SU-DHL-6 (cell line): ENCODE data around the gene IL17B.

ENCODE experiments used
- H2AFZ ChIP-seq: fragments of 200-600 bp; sonication (generic); 2 replicates; pipeline ENCODE4 v1.6.1; 2014; ENCODE audit warnings: low read depth, mild to moderate bottlenecking, moderate library complexity, mixed read lengths, antibody characterized with exemption, low read length; ENCODE audit not compliant: severe bottlenecking
- H3F3A ChIP-seq: fragments of 200-600 bp; shearing (Covaris generic); 2 replicates; pipeline ENCODE4 v1.6.0; 2016; ENCODE audit warnings: antibody characterized with exemption, mild to moderate bottlenecking; ENCODE audit not compliant: insufficient read depth
- H3K27ac ChIP-seq: fragments of 200-600 bp; sonication (generic); 2 replicates; pipeline ENCODE4 v1.5.1; 2016; ENCODE audit warnings: low read depth, mild to moderate bottlenecking, low read length, moderate library complexity, mixed read lengths
- H3K27me3 ChIP-seq: fragments of 200-600 bp; sonication (generic), shearing (Covaris generic); 2 replicates; pipeline ENCODE4 v1.6.0; 2014; ENCODE audit warnings: mild to moderate bottlenecking, low read length
- H3K36me3 ChIP-seq: fragments of 200-600 bp; sonication (generic); 2 replicates; pipeline ENCODE4 v1.6.1; 2014; ENCODE audit warnings: mild to moderate bottlenecking, low read length, mixed read lengths
- H3K4me2 ChIP-seq: fragments of 300-600, 200-600 bp; shearing (Covaris generic), sonication (generic); 2 replicates; pipeline ENCODE4 v1.6.0; 2014; ENCODE audit warnings: low read length, low read depth, mild to moderate bottlenecking; ENCODE audit not compliant: poor library complexity, severe bottlenecking
- H3K4me3 ChIP-seq: fragments of 200-600 bp; sonication (generic); 2 replicates; pipeline ENCODE4 v1.5.1; 2014; ENCODE audit warnings: antibody characterized with exemption, low read length, mild to moderate bottlenecking, mixed read lengths; ENCODE audit not compliant: insufficient read depth, poor library complexity, severe bottlenecking
- H3K79me2 ChIP-seq: fragments of 200-600 bp; sonication (generic); 2 replicates; pipeline ENCODE4 v1.6.1; 2014; ENCODE audit warnings: mild to moderate bottlenecking, low read length, moderate library complexity; ENCODE audit not compliant: insufficient read depth
- H3K9ac ChIP-seq: fragments of 200-600 bp; sonication (generic); 2 replicates; pipeline ENCODE4 v1.7.0; 2014; ENCODE audit warnings: mild to moderate bottlenecking, low read length
- H3K9me2 ChIP-seq: fragments of 200-600 bp; sonication (generic); replicated peaks from 2 replicates; pipeline ENCODE4 v1.6.1; 2014; ENCODE audit warnings: low read length; ENCODE audit not compliant: insufficient read depth
- H3K9me3 ChIP-seq: fragments of 200-600 bp; sonication (generic); 2 replicates; pipeline ENCODE4 v1.6.1; 2014; ENCODE audit warnings: low read length, mixed read lengths; ENCODE audit not compliant: insufficient read depth
- H4K20me1 ChIP-seq: fragments of 200-600 bp; sonication (generic); 2 replicates; pipeline ENCODE4 v1.6.1; 2014; ENCODE audit warnings: low read depth, mild to moderate bottlenecking, antibody characterized with exemption, low read length, moderate library complexity, mixed read lengths
- CTCF ChIP-seq: fragments of 200-600 bp; sonication (generic); IDR thresholded peaks from one replicate; pipeline ENCODE4 v1.5.1; 2017; ENCODE audit warnings: antibody characterized with exemption, mild to moderate bottlenecking, low read length, moderate library complexity; ENCODE audit not compliant: insufficient read depth, poor library complexity, severe bottlenecking
- EZH2phosphoT487 ChIP-seq: fragments of 200-600 bp; sonication (generic), shearing (Covaris generic); conservative IDR thresholded peaks from 2 replicates; pipeline ENCODE4 v1.6.1; 2018; ENCODE audit warnings: mild to moderate bottlenecking, antibody characterized with exemption, low read length, moderate library complexity, mixed read lengths

Gene IL17B

GRCh38 chr5:149363936-149364335 lies 15.2 kb downstream of the IL17B start:
- Histone ChIP-seq H3K79me2 (peaks cover 3% of the 10 kb centered on the region; the same call in 1 of the 2 replicates), H3K4me3 (no peak overlapping the region), H3K36me3 (no peaks in the 10 kb centered on the region), H3K27me3 (no peaks in the 10 kb centered on the region), H2AFZ (no peak overlapping the region), H3F3A (no peaks in the 10 kb centered on the region), H3K9me3 (no peaks in the 10 kb centered on the region), H3K27ac (no peak overlapping the region), H3K4me2 (no peak overlapping the region), H3K9ac (no peak overlapping the region), H3K9me2 (no peaks in the 10 kb centered on the region), H4K20me1 (no peaks in the 10 kb centered on the region)
- no peak for TF ChIP-seq CTCF
- TF ChIP-seq EZH2phosphoT487: no peak

GRCh38 chr5:149363358-149363757 lies 15.7 kb downstream of the IL17B start:
- Histone ChIP-seq H3K79me2 (peaks cover 9% of the 10 kb centered on the region), H3K9me2 (no peaks in the 10 kb centered on the region), H3K9ac (no peak overlapping the region), H3K27me3 (no peaks in the 10 kb centered on the region), H2AFZ (no peak overlapping the region), H3K4me3 (no peak overlapping the region), H4K20me1 (no peaks in the 10 kb centered on the region), H3K4me2 (no peak overlapping the region), H3K27ac (no peak overlapping the region), H3F3A (no peaks in the 10 kb centered on the region), H3K9me3 (no peaks in the 10 kb centered on the region), H3K36me3 (no peaks in the 10 kb centered on the region)
- TF ChIP-seq CTCF (no peak), EZH2phosphoT487 (no peak)

- Histone ChIP-seq H3K9me2 (no peaks in the 10 kb centered on the region), H3K27ac (no peak overlapping the region), H3K27me3 (no peaks in the 10 kb centered on the region), H4K20me1 (no peaks in the 10 kb centered on the region), H3F3A (no peaks in the 10 kb centered on the region), H3K9me3 (no peaks in the 10 kb centered on the region), H3K36me3 (no peaks in the 10 kb centered on the region), H3K9ac (no peak overlapping the region), H3K4me2 (no peak overlapping the region), H3K79me2 (peaks cover 12% of the 10 kb centered on the region), H3K4me3 (no peak overlapping the region), H2AFZ (no peak overlapping the region)
- TF ChIP-seq EZH2phosphoT487 (no peak), CTCF (no peak)
These were observed 16.6 kb downstream of the IL17B start for GRCh38 chr5:149362541-149362940.
